Loucy (cell line): ENCODE measurements around the gene CHIT1.

Experiments used
- H2AFZ ChIP-seq: fragments of 200-600 bp; sonication (generic); 2 replicates; pipeline ENCODE4 v1.6.0; 2016; ENCODE audit warnings: antibody characterized with exemption, mild to moderate bottlenecking, low read length, moderate library complexity
- H3F3A ChIP-seq: fragments of 200-600 bp; 2 replicates; pipeline ENCODE4 v1.6.0; 2016; ENCODE audit warnings: antibody characterized with exemption, low read depth, mild to moderate bottlenecking
- H3K27me3 ChIP-seq: fragments of 200-600 bp; sonication (generic); 2 replicates; pipeline ENCODE4 v1.6.1; 2014; ENCODE audit warnings: low read length, mild to moderate bottlenecking; ENCODE audit not compliant: insufficient read depth, poor library complexity, severe bottlenecking
- H3K36me3 ChIP-seq: fragments of 200-600 bp; sonication (generic); 2 replicates; pipeline ENCODE4 v1.6.1; 2016; ENCODE audit warnings: low read length; ENCODE audit not compliant: insufficient read depth
- H3K4me1 ChIP-seq: fragments of 200-600 bp; sonication (generic); 2 replicates; pipeline ENCODE4 v1.5.1; 2014; ENCODE audit warnings: low read length, mild to moderate bottlenecking; ENCODE audit not compliant: insufficient read depth, poor library complexity, severe bottlenecking
- H3K4me2 ChIP-seq: fragments of 200-600 bp; sonication (generic); 2 replicates; pipeline ENCODE4 v1.6.0; 2014; ENCODE audit warnings: antibody characterized with exemption, low read length, low read depth, mild to moderate bottlenecking; ENCODE audit not compliant: poor library complexity, severe bottlenecking
- H3K4me3 ChIP-seq: fragments of 200-600 bp; sonication (generic); 2 replicates; pipeline ENCODE4 v1.5.1; 2014; ENCODE audit warnings: low read length, mild to moderate bottlenecking, mixed read lengths; ENCODE audit not compliant: poor library complexity, severe bottlenecking
- H3K79me2 ChIP-seq: fragments of 200-600 bp; sonication (generic); 2 replicates; pipeline ENCODE4 v1.6.1; 2014; ENCODE audit warnings: low read length; ENCODE audit not compliant: insufficient read depth
- H3K9ac ChIP-seq: fragments of 200-600 bp; sonication (generic); 2 replicates; pipeline ENCODE4 v1.6.0; 2014; ENCODE audit warnings: mild to moderate bottlenecking, low read depth, low read length, moderate library complexity; ENCODE audit not compliant: poor library complexity, severe bottlenecking
- H3K9me2 ChIP-seq: fragments of 200-600 bp; sonication (generic); replicated peaks from 2 replicates; pipeline ENCODE4 v1.6.1; 2016; ENCODE audit warnings: low read depth, low read length, mixed read lengths
- H3K9me3 ChIP-seq: fragments of 200-600 bp; sonication (generic); 2 replicates; pipeline ENCODE4 v1.6.1; 2014; ENCODE audit warnings: mild to moderate bottlenecking, antibody characterized with exemption, low read length, low read depth; ENCODE audit not compliant: insufficient read depth
- H4K20me1 ChIP-seq: fragments of 200-600 bp; sonication (generic); 2 replicates; pipeline ENCODE4 v1.6.0; 2014; ENCODE audit warnings: antibody characterized with exemption, low read length, mild to moderate bottlenecking; ENCODE audit not compliant: insufficient read depth, poor library complexity, severe bottlenecking
- EZH2phosphoT487 ChIP-seq: fragments of 200-600 bp; IDR thresholded peaks from 2 replicates; pipeline ENCODE4 v1.6.1; 2018; ENCODE audit warnings: antibody characterized with exemption, mild to moderate bottlenecking, moderate library complexity, borderline replicate concordance
- TF ChIP-seq, protein P1 (sequence below): fragments of 200-600 bp; sonication (generic); conservative IDR thresholded peaks from 2 replicates; pipeline ENCODE4 v1.5.1; 2014; ENCODE audit warnings: mild to moderate bottlenecking, antibody characterized with exemption, low read length

The CHIT1 gene

DNA sequence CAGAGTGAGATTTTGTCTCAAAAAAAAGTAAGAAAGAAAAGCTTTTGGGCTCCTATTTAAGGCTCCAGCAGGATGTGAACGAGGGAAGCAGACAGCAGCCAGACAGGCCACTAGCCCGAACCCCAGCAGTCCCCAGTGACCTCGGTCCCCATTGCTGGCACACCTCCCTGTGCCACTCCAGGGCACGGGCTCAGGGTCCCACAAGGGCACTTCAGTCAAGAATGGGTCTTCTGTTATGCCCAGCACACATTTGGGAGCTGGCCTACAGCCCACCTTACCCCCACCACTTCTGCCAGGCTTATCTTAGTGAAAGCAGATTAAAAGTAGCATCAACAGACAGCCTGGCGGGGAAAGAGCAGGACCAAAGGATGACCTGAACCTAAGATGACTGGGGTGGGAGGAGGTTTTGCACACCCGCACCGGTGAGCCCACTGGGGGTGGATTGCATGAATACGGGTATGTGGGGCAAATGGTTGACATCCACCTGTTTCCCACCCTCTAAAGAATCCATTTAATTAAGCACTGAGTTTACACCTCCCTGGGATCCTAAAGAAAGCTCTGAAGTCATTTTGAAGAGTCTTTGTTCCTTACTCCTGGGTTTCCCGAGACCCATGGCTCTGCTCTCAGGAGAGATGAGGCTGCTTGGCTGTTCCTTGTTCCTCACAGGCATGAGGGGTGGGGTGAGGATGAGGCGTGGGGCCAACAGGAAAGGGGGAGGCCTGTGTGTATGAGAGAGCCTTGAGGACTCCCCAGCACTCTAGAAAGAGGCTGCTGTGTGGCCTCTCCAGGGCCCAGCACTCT lies 47.7 kb downstream of the CHIT1 start:
- no peak overlapping the region for H3K4me2 ChIP-seq
- H2AFZ ChIP-seq = no peak overlapping the region
- H3K27me3 ChIP-seq = no peaks in the 10 kb centered on the region

DNA sequence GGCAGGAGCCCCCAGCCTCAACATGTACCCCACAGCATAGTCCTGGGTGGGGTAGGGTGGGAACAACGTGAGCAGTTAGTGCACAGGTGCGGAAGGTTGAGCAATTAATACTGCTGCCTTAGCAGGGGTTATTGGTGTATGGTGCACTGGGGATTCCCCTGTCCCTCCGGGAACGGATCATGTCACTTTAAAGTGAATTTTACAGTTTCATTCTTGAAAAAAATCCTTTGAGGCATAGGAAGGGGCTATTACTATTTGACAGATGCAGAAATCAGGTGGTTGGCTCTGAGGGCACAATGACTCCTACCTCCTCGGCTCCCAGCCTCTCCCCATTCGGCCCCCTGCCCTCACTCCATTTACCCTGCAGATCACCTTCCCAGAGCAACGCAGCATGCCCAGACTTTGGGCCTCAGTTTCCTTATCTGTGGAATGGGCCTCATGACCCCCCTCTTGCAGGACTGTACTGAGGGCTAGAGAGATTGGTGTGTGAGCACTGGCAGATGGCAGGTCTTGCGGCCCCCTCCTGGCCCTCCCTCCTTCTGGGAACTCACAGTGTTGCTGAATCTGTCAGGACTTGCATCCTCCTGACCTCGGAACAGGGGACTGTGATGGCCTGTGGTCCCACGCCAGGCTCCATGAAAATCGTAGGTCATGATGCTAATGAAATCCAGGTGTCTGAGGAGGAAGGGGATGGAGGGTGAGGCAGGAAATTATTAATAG lies 48.7 kb downstream of the CHIT1 start:
- no peak overlapping the region for H3K9ac ChIP-seq
- H3K9me2 ChIP-seq = no peaks in the 10 kb centered on the region
- H3K9me3 ChIP-seq = no peaks in the 10 kb centered on the region
- H3K79me2 ChIP-seq = no peaks in the 10 kb centered on the region
- peaks cover 13% of the 10 kb centered on the region for H3K4me1 ChIP-seq
- TF ChIP-seq, protein P1, sequence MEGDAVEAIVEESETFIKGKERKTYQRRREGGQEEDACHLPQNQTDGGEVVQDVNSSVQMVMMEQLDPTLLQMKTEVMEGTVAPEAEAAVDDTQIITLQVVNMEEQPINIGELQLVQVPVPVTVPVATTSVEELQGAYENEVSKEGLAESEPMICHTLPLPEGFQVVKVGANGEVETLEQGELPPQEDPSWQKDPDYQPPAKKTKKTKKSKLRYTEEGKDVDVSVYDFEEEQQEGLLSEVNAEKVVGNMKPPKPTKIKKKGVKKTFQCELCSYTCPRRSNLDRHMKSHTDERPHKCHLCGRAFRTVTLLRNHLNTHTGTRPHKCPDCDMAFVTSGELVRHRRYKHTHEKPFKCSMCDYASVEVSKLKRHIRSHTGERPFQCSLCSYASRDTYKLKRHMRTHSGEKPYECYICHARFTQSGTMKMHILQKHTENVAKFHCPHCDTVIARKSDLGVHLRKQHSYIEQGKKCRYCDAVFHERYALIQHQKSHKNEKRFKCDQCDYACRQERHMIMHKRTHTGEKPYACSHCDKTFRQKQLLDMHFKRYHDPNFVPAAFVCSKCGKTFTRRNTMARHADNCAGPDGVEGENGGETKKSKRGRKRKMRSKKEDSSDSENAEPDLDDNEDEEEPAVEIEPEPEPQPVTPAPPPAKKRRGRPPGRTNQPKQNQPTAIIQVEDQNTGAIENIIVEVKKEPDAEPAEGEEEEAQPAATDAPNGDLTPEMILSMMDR = no peak
- TF ChIP-seq EZH2phosphoT487 = no peak
- H3K27me3 ChIP-seq = no peaks in the 10 kb centered on the region
- no peaks in the 10 kb centered on the region for H3F3A ChIP-seq
- H3K4me2 ChIP-seq = no peak overlapping the region
- no peaks in the 10 kb centered on the region for H3K36me3 ChIP-seq
- H4K20me1 ChIP-seq = no peaks in the 10 kb centered on the region
- H3K4me3 ChIP-seq = no peak overlapping the region
- no peak overlapping the region for H2AFZ ChIP-seq

More for the DNA sequence above, 47.7 kb downstream of the CHIT1 start:
- Histone ChIP-seq H3K4me3 (no peak overlapping the region), H3K9me3 (no peaks in the 10 kb centered on the region), H3K9ac (no peak overlapping the region), H3K36me3 (no peaks in the 10 kb centered on the region), H3F3A (no peaks in the 10 kb centered on the region), H3K9me2 (no peaks in the 10 kb centered on the region), H3K79me2 (no peaks in the 10 kb centered on the region), H4K20me1 (no peaks in the 10 kb centered on the region), H3K4me1 (peaks cover 13% of the 10 kb centered on the region)
- TF ChIP-seq, protein P1 = no peak
- TF ChIP-seq EZH2phosphoT487 = no peak

DNA sequence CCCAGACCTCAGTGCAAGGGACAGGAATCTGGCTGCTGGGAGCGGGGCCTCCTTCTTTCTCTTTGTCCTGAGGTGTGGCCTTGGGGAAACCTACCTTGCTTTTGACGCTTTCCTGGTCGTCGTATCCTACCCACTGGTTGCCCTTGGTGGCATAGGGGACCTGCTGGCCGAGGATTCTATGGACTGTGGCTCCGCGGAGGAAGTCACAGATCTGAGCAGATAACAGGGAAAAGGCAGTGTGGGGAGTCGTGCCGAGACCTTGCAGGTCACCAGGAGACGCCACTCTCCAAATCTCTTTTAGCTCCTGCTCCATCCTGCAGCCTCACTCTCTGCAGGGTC lies 49.8 kb downstream of the CHIT1 start:
- H3K79me2 ChIP-seq = no peaks in the 10 kb centered on the region
- peaks cover 13% of the 10 kb centered on the region for H3K4me1 ChIP-seq
- no peak overlapping the region for H3K4me3 ChIP-seq
- H3K9me2 ChIP-seq = no peaks in the 10 kb centered on the region
- no peaks in the 10 kb centered on the region for H3K27me3 ChIP-seq
- no peaks in the 10 kb centered on the region for H3K36me3 ChIP-seq
- H2AFZ ChIP-seq = no peak overlapping the region
- no peaks in the 10 kb centered on the region for H3K9me3 ChIP-seq
- no peak overlapping the region for H3K9ac ChIP-seq
- H3F3A ChIP-seq = no peaks in the 10 kb centered on the region
- no peak overlapping the region for H3K4me2 ChIP-seq
- TF ChIP-seq, protein P1 = no peak
- TF ChIP-seq EZH2phosphoT487 = no peak
- H4K20me1 ChIP-seq = no peaks in the 10 kb centered on the region
